HepG2 (cell line): ENCODE measurements around the gene NYAP1.

Source experiments
- ARHGAP35 ChIP-seq: sonication (generic); formaldehyde crosslinking; IDR thresholded peaks from 2 replicates; pipeline ENCODE4 v1.9.0; 2022; ENCODE audit warnings: mild to moderate bottlenecking, inconsistent platforms, moderate library complexity, missing genetic modification reagents, borderline replicate concordance
- IRF1 ChIP-seq: sonication (generic); formaldehyde crosslinking; IDR thresholded peaks from 2 replicates; pipeline ENCODE4 v1.4.0; 2020; ENCODE audit warnings: low read depth, mild to moderate bottlenecking, missing genetic modification reagents
- MXI1 ChIP-seq: IDR thresholded peaks from 3 replicates; pipeline ENCODE4 v1.6.1; 2012; ENCODE audit warnings: low read depth, low read length, inconsistent platforms, borderline replicate concordance
- RFX5 ChIP-seq: IDR thresholded peaks from 2 replicates; pipeline ENCODE4 v1.6.1; 2011; ENCODE audit warnings: low read depth, low read length, improper control_type of control experiment
- ZBTB2 ChIP-seq: sonication (generic); formaldehyde crosslinking; IDR thresholded peaks from 2 replicates; pipeline ENCODE4 v1.8.0; 2022; ENCODE audit warnings: low read depth, missing genetic modification reagents
- ZNF747 ChIP-seq: sonication (generic); formaldehyde crosslinking; IDR thresholded peaks from 2 replicates; pipeline ENCODE4 v1.8.1; 2023; ENCODE audit warnings: missing genetic modification reagents, mild to moderate bottlenecking, borderline replicate concordance
- TF ChIP-seq, protein P1 (sequence below): sonication (generic); formaldehyde crosslinking; IDR thresholded peaks from 2 replicates; pipeline ENCODE4 v1.5.0; 2020; ENCODE audit warnings: mild to moderate bottlenecking, missing genetic modification reagents, moderate library complexity

- TF ChIP-seq IRF1 (CRISPR knock-in tag) (no peak; the same call in 1 of the 2 replicates), RFX5 (peak; percentile 44), ZNF747 (CRISPR knock-in tag) (peak; percentile 61; the same call in 1 of the 2 replicates), ARHGAP35 (CRISPR knock-in tag) (0 out of 2 replicates have a peak, but pooled peaks have one; percentile 30), MXI1 (peak; percentile 27; the same call in 1 of the 3 replicates), ZBTB2 (CRISPR knock-in tag) (no peak)
- TF ChIP-seq, protein P1, sequence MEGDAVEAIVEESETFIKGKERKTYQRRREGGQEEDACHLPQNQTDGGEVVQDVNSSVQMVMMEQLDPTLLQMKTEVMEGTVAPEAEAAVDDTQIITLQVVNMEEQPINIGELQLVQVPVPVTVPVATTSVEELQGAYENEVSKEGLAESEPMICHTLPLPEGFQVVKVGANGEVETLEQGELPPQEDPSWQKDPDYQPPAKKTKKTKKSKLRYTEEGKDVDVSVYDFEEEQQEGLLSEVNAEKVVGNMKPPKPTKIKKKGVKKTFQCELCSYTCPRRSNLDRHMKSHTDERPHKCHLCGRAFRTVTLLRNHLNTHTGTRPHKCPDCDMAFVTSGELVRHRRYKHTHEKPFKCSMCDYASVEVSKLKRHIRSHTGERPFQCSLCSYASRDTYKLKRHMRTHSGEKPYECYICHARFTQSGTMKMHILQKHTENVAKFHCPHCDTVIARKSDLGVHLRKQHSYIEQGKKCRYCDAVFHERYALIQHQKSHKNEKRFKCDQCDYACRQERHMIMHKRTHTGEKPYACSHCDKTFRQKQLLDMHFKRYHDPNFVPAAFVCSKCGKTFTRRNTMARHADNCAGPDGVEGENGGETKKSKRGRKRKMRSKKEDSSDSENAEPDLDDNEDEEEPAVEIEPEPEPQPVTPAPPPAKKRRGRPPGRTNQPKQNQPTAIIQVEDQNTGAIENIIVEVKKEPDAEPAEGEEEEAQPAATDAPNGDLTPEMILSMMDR = no peak
Measured at GRCh38 chr7:100444311-100445278, 39.1 kb upstream of the NYAP1 start.
